HepG2 (cell line): Measurements from ENCODE around the gene CAPG. TPM values are rescaled to one million over a fixed set of nuclear protein-coding genes. Genes with fewer than 3 reads are reported as not detected.

ENCODE experiments used
- ATF5 ChIP-seq: sonication (generic); formaldehyde crosslinking; IDR thresholded peaks from 2 replicates; pipeline ENCODE4 v1.4.0; 2020; ENCODE audit warnings: mild to moderate bottlenecking, low read depth, missing genetic modification reagents
- GATAD2A ChIP-seq: IDR thresholded peaks from 2 replicates; pipeline ENCODE4 v1.6.1; 2016
- HDAC6 ChIP-seq: fragments of 200-600 bp; sonication (generic); IDR thresholded peaks from 2 replicates; pipeline ENCODE4 v1.7.0; 2017; ENCODE audit warnings: mild to moderate bottlenecking, antibody characterized with exemption, low read length, low read depth
- KAT8 ChIP-seq: IDR thresholded peaks from 2 replicates; pipeline ENCODE4 v1.6.1; 2016; ENCODE audit warnings: missing genetic modification reagents, missing compliant biosample characterization
- KDM6A ChIP-seq: IDR thresholded peaks from 2 replicates; pipeline ENCODE4 v1.6.1; 2016; ENCODE audit warnings: low read depth
- REPIN1 ChIP-seq: sonication (generic); formaldehyde crosslinking; IDR thresholded peaks from 2 replicates; pipeline ENCODE4 v1.8.0; 2022; ENCODE audit warnings: missing genetic modification reagents, low read depth, mild to moderate bottlenecking, borderline replicate concordance
- SUZ12 ChIP-seq: fragments of 150-350 bp; IDR thresholded peaks from 2 replicates; pipeline ENCODE4 v1.6.1; 2014; ENCODE audit warnings: low read depth, low read length
- TBX3 ChIP-seq: fragments of 450-650 bp; IDR thresholded peaks from 2 replicates; pipeline ENCODE4 v1.6.1; 2017; ENCODE audit warnings: antibody characterized with exemption, mild to moderate bottlenecking, inconsistent platforms, borderline replicate concordance
- ZMYM3 ChIP-seq: sonication (generic); formaldehyde crosslinking; IDR thresholded peaks from 2 replicates; pipeline ENCODE4 v1.5.1; 2020; ENCODE audit warnings: mild to moderate bottlenecking, missing genetic modification reagents
- ZNF350 ChIP-seq: sonication (generic); formaldehyde crosslinking; IDR thresholded peaks from 2 replicates; pipeline ENCODE4 v1.4.0; 2020; ENCODE audit warnings: mild to moderate bottlenecking, low read depth, missing genetic modification reagents, borderline replicate concordance
- ZNF770 ChIP-seq: sonication (generic); formaldehyde crosslinking; IDR thresholded peaks from 2 replicates; pipeline ENCODE4 v1.5.0; 2020; ENCODE audit warnings: mild to moderate bottlenecking, missing genetic modification reagents
- ZXDC ChIP-seq: sonication (generic); formaldehyde crosslinking; IDR thresholded peaks from 2 replicates; pipeline ENCODE4 v1.5.0; 2020; ENCODE audit warnings: mild to moderate bottlenecking, missing genetic modification reagents
- polyA plus RNA-seq, 8 experiments: library from polyadenylated mRNA; depleted of rRNA in 3 of 8; stranded (reverse) in 7 of 8; unstranded in 1 of 8; fragments of >200 nt; fragmentation: Illumina TruSeq in 4 of 8; extraction: Trizol in 4 of 8; gene quantifications; 2 replicates each; pipeline versions ENCODE4 v1.2.1 to v1.2.3, GENCODE V29; 2011 to 2016; ENCODE audit warnings: low read depth in 4 of 8, missing spikeins in 1 of 8, mixed read lengths in 1 of 8; ENCODE audit not compliant: insufficient read depth in 1 of 8
- total RNA-seq, 5 experiments: library from RNA; depleted of rRNA; stranded (reverse); fragments of >200 nt; fragmentation: Illumina TruSeq; extraction: Trizol; gene quantifications; 2 replicates each; pipeline ENCODE4 v1.2.3, GENCODE V29; 2016; ENCODE audit warnings: low read depth in 1 of 5
- TF ChIP-seq, protein P1 (sequence below): sonication (generic); formaldehyde crosslinking; IDR thresholded peaks from 2 replicates; pipeline ENCODE4 v1.4.0; 2020; ENCODE audit warnings: missing genetic modification reagents, borderline replicate concordance
- TF ChIP-seq, protein P2 (sequence below): sonication (generic); formaldehyde crosslinking; IDR thresholded peaks from 2 replicates; pipeline ENCODE4 v1.4.0; 2020; ENCODE audit warnings: missing genetic modification reagents

The CAPG gene
- total and polyA plus RNA-seq, 2 of the 13 experiments (the other 11 are each of a cell fraction or from before 2014, with no cell fraction given) = 12.7 to 18.2 TPM

- TF ChIP-seq ZXDC (CRISPR knock-in tag) = no peak
- TF ChIP-seq, protein P1, sequence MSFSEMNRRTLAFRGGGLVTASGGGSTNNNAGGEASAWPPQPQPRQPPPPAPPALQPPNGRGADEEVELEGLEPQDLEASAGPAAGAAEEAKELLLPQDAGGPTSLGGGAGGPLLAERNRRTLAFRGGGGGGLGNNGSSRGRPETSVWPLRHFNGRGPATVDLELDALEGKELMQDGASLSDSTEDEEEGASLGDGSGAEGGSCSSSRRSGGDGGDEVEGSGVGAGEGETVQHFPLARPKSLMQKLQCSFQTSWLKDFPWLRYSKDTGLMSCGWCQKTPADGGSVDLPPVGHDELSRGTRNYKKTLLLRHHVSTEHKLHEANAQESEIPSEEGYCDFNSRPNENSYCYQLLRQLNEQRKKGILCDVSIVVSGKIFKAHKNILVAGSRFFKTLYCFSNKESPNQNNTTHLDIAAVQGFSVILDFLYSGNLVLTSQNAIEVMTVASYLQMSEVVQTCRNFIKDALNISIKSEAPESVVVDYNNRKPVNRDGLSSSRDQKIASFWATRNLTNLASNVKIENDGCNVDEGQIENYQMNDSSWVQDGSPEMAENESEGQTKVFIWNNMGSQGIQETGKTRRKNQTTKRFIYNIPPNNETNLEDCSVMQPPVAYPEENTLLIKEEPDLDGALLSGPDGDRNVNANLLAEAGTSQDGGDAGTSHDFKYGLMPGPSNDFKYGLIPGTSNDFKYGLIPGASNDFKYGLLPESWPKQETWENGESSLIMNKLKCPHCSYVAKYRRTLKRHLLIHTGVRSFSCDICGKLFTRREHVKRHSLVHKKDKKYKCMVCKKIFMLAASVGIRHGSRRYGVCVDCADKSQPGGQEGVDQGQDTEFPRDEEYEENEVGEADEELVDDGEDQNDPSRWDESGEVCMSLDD (CRISPR knock-in tag) = no peak
- no peak for TF ChIP-seq HDAC6
- TF ChIP-seq ZNF770 (CRISPR knock-in tag) = peak; percentile 80
- 0 out of 2 replicates have a peak, but pooled peaks have one; percentile 19 for TF ChIP-seq ZMYM3 (CRISPR knock-in tag)
- no peak for TF ChIP-seq KDM6A (CRISPR knock-in tag)
- TF ChIP-seq, protein P2, sequence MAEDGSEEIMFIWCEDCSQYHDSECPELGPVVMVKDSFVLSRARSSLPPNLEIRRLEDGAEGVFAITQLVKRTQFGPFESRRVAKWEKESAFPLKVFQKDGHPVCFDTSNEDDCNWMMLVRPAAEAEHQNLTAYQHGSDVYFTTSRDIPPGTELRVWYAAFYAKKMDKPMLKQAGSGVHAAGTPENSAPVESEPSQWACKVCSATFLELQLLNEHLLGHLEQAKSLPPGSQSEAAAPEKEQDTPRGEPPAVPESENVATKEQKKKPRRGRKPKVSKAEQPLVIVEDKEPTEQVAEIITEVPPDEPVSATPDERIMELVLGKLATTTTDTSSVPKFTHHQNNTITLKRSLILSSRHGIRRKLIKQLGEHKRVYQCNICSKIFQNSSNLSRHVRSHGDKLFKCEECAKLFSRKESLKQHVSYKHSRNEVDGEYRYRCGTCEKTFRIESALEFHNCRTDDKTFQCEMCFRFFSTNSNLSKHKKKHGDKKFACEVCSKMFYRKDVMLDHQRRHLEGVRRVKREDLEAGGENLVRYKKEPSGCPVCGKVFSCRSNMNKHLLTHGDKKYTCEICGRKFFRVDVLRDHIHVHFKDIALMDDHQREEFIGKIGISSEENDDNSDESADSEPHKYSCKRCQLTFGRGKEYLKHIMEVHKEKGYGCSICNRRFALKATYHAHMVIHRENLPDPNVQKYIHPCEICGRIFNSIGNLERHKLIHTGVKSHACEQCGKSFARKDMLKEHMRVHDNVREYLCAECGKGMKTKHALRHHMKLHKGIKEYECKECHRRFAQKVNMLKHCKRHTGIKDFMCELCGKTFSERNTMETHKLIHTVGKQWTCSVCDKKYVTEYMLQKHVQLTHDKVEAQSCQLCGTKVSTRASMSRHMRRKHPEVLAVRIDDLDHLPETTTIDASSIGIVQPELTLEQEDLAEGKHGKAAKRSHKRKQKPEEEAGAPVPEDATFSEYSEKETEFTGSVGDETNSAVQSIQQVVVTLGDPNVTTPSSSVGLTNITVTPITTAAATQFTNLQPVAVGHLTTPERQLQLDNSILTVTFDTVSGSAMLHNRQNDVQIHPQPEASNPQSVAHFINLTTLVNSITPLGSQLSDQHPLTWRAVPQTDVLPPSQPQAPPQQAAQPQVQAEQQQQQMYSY = no peak
- no peak for TF ChIP-seq TBX3
- 0 out of 2 replicates have a peak, but pooled peaks have one; percentile 10 for TF ChIP-seq REPIN1
- TF ChIP-seq KAT8 = 0 out of 2 replicates have a peak, but pooled peaks have one; percentile 18
- peak; percentile 73 for TF ChIP-seq GATAD2A (CRISPR knock-in tag)
- TF ChIP-seq SUZ12 = no peak
- TF ChIP-seq ZNF350 (CRISPR knock-in tag) = 0 out of 2 replicates have a peak, but pooled peaks have one; percentile 2
- no peak for TF ChIP-seq ATF5 (CRISPR knock-in tag)
These were observed 35.4 kb upstream of the CAPG start (continued) for GRCh38 chr2:85445316-85446295.
